A549 (cell line): ENCODE measurements around the gene SCT. TPM values are rescaled to one million over a fixed set of nuclear protein-coding genes. Genes with fewer than 3 reads are reported as not detected.

Source experiments
- ATAC-seq, 2 experiments: fragments of 200-7000 bp in 1 of 2; fragments of >200 bp in 1 of 2; cut with Nextera tagmentation in 1 of 2; cut with Tn5 transposase in 1 of 2; 3 replicates each; pipeline versions ENCODE4 v1.8.0 to v1.9.1; 2018 to 2020; ENCODE audit warnings: mild to moderate bottlenecking in 1 of 2, moderate library complexity in 1 of 2
- CTCF ChIA-PET: fragments of 300-600 bp; sonication (Branson Sonifier 250); formaldehyde crosslinking; extraction: SDS; loops from one replicate; lab custom pipeline; 2021; ENCODE audit warnings: antibody characterized with exemption, inconsistent platforms; lab: Yijun Ruan, JAX
- POLR2A ChIA-PET: fragments of 350-600 bp; formaldehyde crosslinking; extraction: SDS; loops from one replicate; lab custom pipeline; 2021; ENCODE audit warnings: antibody characterized with exemption, inconsistent platforms; lab: Yijun Ruan, JAX
- DNase-seq, 2 experiments: peaks; one replicate each; pipeline versions ENCODE4 v3.0.0 to v3.0.0-alpha.2; 2011 to 2016; ENCODE audit warnings: low read depth in 1 of 2, low spot score in 1 of 2
- FAIRE-seq: peaks from 2 replicates; lab custom pipeline; 2011; peaks lifted over from hg19 to GRCh38; lab: Jason Lieb, UNC
- H3K27ac ChIP-seq, 2 experiments: fragments of >200 bp; sonication (Bioruptor Twin); formaldehyde crosslinking; 3 replicates each; pipeline ENCODE4 v1.5.1; 2016 to 2017
- H3K4me1 ChIP-seq: fragments of >200 bp; sonication (Bioruptor Twin); formaldehyde crosslinking; 3 replicates; pipeline ENCODE4 v1.6.1; 2016
- H3K4me2 ChIP-seq: fragments of >200 bp; sonication (Bioruptor Twin); formaldehyde crosslinking; 3 replicates; pipeline ENCODE4 v1.6.1; 2016
- H3K4me3 ChIP-seq: fragments of >200 bp; sonication (Bioruptor Twin); formaldehyde crosslinking; 3 replicates; pipeline ENCODE4 v1.5.1; 2016
- H3K9me3 ChIP-seq: fragments of >200 bp; sonication (Bioruptor Twin); formaldehyde crosslinking; 3 replicates; pipeline ENCODE4 v1.6.1; 2016
- CBX2 ChIP-seq: fragments of 200-600 bp; sonication (generic); IDR thresholded peaks from 2 replicates; pipeline ENCODE4 v1.6.1; 2016; ENCODE audit warnings: low read depth, mild to moderate bottlenecking, borderline replicate concordance
- CBX8 ChIP-seq: fragments of 200-600 bp; sonication (generic); IDR thresholded peaks from 2 replicates; pipeline ENCODE4 v1.6.1; 2016
- CEBPB ChIP-seq, 2 experiments: fragments of >200 bp in 1 of 2; sonication (Bioruptor Twin) in 1 of 2; formaldehyde crosslinking in 1 of 2; IDR thresholded peaks; 2 replicates each; pipeline ENCODE4 v1.6.1; 2012 to 2016
- CHD2 ChIP-seq: fragments of 150-350 bp; IDR thresholded peaks from 2 replicates; pipeline ENCODE4 v1.6.1; 2014; ENCODE audit warnings: low read length; ENCODE audit not compliant: partially characterized antibody
- CHD4 ChIP-seq: fragments of 200-600 bp; sonication (generic); IDR thresholded peaks from 2 replicates; pipeline ENCODE4 v1.6.1; 2016; ENCODE audit warnings: antibody characterized with exemption, mild to moderate bottlenecking, borderline replicate concordance
- EHF ChIP-seq: fragments of 250-450 bp; sonication (Bioruptor Pico); IDR thresholded peaks from 2 replicates; pipeline ENCODE4 v1.5.0; 2020; ENCODE audit warnings: mild to moderate bottlenecking
- EHMT2 ChIP-seq: fragments of 200-600 bp; sonication (generic); IDR thresholded peaks from 2 replicates; pipeline ENCODE4 v1.6.1; 2016; ENCODE audit warnings: antibody characterized with exemption, low read depth, mild to moderate bottlenecking, moderate library complexity
- EP300 ChIP-seq, 2 experiments: fragments of >200 bp; sonication (Bioruptor Twin); formaldehyde crosslinking; IDR thresholded peaks; 2 replicates in 1 of 2; 3 replicates in 1 of 2; pipeline ENCODE4 v1.6.1; 2016 to 2017
- FOSL2 ChIP-seq, 2 experiments: fragments of 450-650 bp in 1 of 2; fragments of >200 bp in 1 of 2; sonication (Bioruptor Twin) in 1 of 2; formaldehyde crosslinking; IDR thresholded peaks; 2 replicates each; pipeline versions ENCODE4 v1.5.0 to v1.6.1; 2016 to 2020; ENCODE audit warnings: mild to moderate bottlenecking in 1 of 2, moderate library complexity in 1 of 2
- HDAC2 ChIP-seq: fragments of 200-600 bp; sonication (generic); IDR thresholded peaks from 2 replicates; pipeline ENCODE4 v1.6.1; 2016
- HEYL ChIP-seq: fragments of 250-450 bp; sonication (Bioruptor Pico); IDR thresholded peaks from 2 replicates; pipeline ENCODE4 v1.8.0; 2021; ENCODE audit warnings: mild to moderate bottlenecking, moderate library complexity
- HOXA7 ChIP-seq: fragments of 250-450 bp; sonication (Bioruptor Pico); IDR thresholded peaks from 2 replicates; pipeline ENCODE4 v1.5.0; 2020; ENCODE audit warnings: mild to moderate bottlenecking, moderate library complexity
- HOXB13 ChIP-seq: fragments of 250-450 bp; sonication (Bioruptor Pico); IDR thresholded peaks from 2 replicates; pipeline ENCODE4 v1.5.0; 2020; ENCODE audit warnings: low read depth, mild to moderate bottlenecking, moderate library complexity
- HOXB5 ChIP-seq: fragments of 250-450 bp; sonication (Bioruptor Pico); IDR thresholded peaks from 2 replicates; pipeline ENCODE4 v1.5.0; 2020; ENCODE audit warnings: mild to moderate bottlenecking, moderate library complexity
- KDM5A ChIP-seq: fragments of 200-600 bp; sonication (generic); IDR thresholded peaks from 2 replicates; pipeline ENCODE4 v1.6.1; 2016; ENCODE audit warnings: antibody characterized with exemption, mild to moderate bottlenecking
- MAZ ChIP-seq: fragments of 150-350 bp; IDR thresholded peaks from 2 replicates; pipeline ENCODE4 v1.6.1; 2014; ENCODE audit warnings: antibody characterized with exemption, low read depth, low read length, borderline replicate concordance
- NPAS2 ChIP-seq: fragments of 250-450 bp; sonication (Bioruptor Pico); IDR thresholded peaks from 2 replicates; pipeline ENCODE4 v1.8.0; 2022; ENCODE audit warnings: mild to moderate bottlenecking, moderate library complexity, borderline replicate concordance
- NR3C1 ChIP-seq: fragments of >200 bp; sonication (Bioruptor Twin); formaldehyde crosslinking; IDR thresholded peaks from 3 replicates; pipeline ENCODE4 v1.6.1; 2017
- PHF8 ChIP-seq: fragments of 200-600 bp; sonication (generic); IDR thresholded peaks from 2 replicates; pipeline ENCODE4 v1.6.1; 2016; ENCODE audit warnings: low read depth, mild to moderate bottlenecking, antibody characterized with exemption, moderate library complexity, borderline replicate concordance
- POLR2A ChIP-seq: IDR thresholded peaks from 2 replicates; pipeline ENCODE4 v1.6.1; 2012; ENCODE audit warnings: mild to moderate bottlenecking, low read length
- RAD21 ChIP-seq, 2 experiments: fragments of >200 bp in 1 of 2; sonication (Bioruptor Twin) in 1 of 2; formaldehyde crosslinking in 1 of 2; IDR thresholded peaks in 1 of 2; conservative IDR thresholded peaks in 1 of 2; 2 replicates in 1 of 2; 3 replicates in 1 of 2; pipeline ENCODE4 v1.6.1; 2012 to 2018; ENCODE audit warnings: inconsistent platforms in 1 of 2
- RCOR1 ChIP-seq: fragments of 150-350 bp; IDR thresholded peaks from 2 replicates; pipeline ENCODE4 v1.6.1; 2014; ENCODE audit warnings: antibody characterized with exemption, low read length, low read depth
- SREBF2 ChIP-seq: fragments of 450-650 bp; IDR thresholded peaks from 2 replicates; pipeline ENCODE4 v1.6.1; 2014; ENCODE audit warnings: mild to moderate bottlenecking, moderate library complexity
- TFCP2L1 ChIP-seq: fragments of 250-450 bp; sonication (Bioruptor Pico); IDR thresholded peaks from 2 replicates; pipeline ENCODE4 v1.5.0; 2021; ENCODE audit warnings: mild to moderate bottlenecking
- TP53 ChIP-seq: fragments of 250-450 bp; sonication (Bioruptor Pico); IDR thresholded peaks from 2 replicates; pipeline ENCODE4 v1.5.0; 2021; ENCODE audit warnings: mild to moderate bottlenecking, moderate library complexity
- ZC3H11A ChIP-seq: fragments of 450-650 bp; IDR thresholded peaks from 2 replicates; pipeline ENCODE4 v1.6.1; 2014; ENCODE audit warnings: antibody characterized with exemption, mild to moderate bottlenecking
- ZFP36 ChIP-seq: fragments of 450-650 bp; IDR thresholded peaks from 2 replicates; pipeline ENCODE4 v1.6.1; 2014; ENCODE audit warnings: borderline replicate concordance; ENCODE audit not compliant: partially characterized antibody
- ZNF302 ChIP-seq: fragments of 250-450 bp; sonication (Bioruptor Pico); IDR thresholded peaks from 2 replicates; pipeline ENCODE4 v1.9.0; 2021; ENCODE audit warnings: inconsistent platforms, mild to moderate bottlenecking, moderate library complexity
- ZSCAN20 ChIP-seq: fragments of 250-450 bp; sonication (Bioruptor Pico); IDR thresholded peaks from 2 replicates; pipeline ENCODE4 v1.8.0; 2022; ENCODE audit warnings: mild to moderate bottlenecking, moderate library complexity
- WGBS: methylation state at CpG from one replicate; pipeline ENCODE4 v1.1.6; 2017; ENCODE audit errors: missing lambda C conversion rate; 5-methylcytosine and 5-hydroxymethylcytosine counted together
- polyA plus RNA-seq, 4 experiments: library from polyadenylated mRNA; depleted of rRNA in 3 of 4; stranded (reverse); fragments of >200 nt; fragmentation: RNase III in 1 of 4; extraction: RNeasy Plus Mini Kit Qiagen cat#74134 plus additional on column Dnase treatment in 1 of 4; gene quantifications; 2 replicates in 3 of 4; 3 replicates in 1 of 4; pipeline ENCODE4 v1.2.3, GENCODE V29; 2011 to 2017
- TF ChIP-seq, protein P1 (sequence below): fragments of 250-450 bp; sonication (Bioruptor Pico); IDR thresholded peaks from 2 replicates; pipeline ENCODE4 v1.5.0; 2021; ENCODE audit warnings: mild to moderate bottlenecking, moderate library complexity, borderline replicate concordance

SCT gene
- polyA plus RNA-seq, 2 of the 4 experiments (the other 2 are of a cell fraction), result not detected

GRCh38 chr11:587978-588380, 39.0 kb downstream of the SCT start:
- DNase-seq, result peak; percentile 54 to 73
- TF ChIP-seq HOXB5 (no peak), HOXB13 (no peak), MAZ (no peak), FOSL2 (IDR thresholded peaks at IDR 0.05) (peak; percentile 65; the same call in 1 of the 2 replicates), FOSL2 (CRISPR knock-in tag; IDR thresholded peaks at IDR 0.05) (peak; percentile 77), CEBPB (IDR thresholded peaks at IDR 0.05) (0 out of 4 replicates have a peak, but pooled peaks have one; percentile 14 to 28), ZNF302 (no peak), ZFP36 (no peak)
- TF ChIP-seq, protein P1, sequence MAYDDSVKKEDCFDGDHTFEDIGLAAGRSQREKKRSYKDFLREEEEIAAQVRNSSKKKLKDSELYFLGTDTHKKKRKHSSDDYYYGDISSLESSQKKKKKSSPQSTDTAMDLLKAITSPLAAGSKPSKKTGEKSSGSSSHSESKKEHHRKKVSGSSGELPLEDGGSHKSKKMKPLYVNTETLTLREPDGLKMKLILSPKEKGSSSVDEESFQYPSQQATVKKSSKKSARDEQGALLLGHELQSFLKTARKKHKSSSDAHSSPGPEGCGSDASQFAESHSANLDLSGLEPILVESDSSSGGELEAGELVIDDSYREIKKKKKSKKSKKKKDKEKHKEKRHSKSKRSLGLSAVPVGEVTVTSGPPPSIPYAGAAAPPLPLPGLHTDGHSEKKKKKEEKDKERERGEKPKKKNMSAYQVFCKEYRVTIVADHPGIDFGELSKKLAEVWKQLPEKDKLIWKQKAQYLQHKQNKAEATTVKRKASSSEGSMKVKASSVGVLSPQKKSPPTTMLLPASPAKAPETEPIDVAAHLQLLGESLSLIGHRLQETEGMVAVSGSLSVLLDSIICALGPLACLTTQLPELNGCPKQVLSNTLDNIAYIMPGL (CRISPR knock-in tag), result no peak
- H3K4me2 ChIP-seq, result peak overlapping the region; percentile 57
- FAIRE-seq, result no peak
- 14% methylated on average over 6 of the region's 6 CpGs for WGBS
- ChIA-PET POLR2A (interaction anchor here (0.9 kb wide), 1 partner anchor 12 kb away, joined by 5 read pairs; the partner anchor contains the start of gene PHRF1), CTCF (interaction anchor here (1.2 to 1.7 kb wide), 3 partner anchors 13 to 33 kb away, joined by 3 to 6 read pairs (median 6); no protein-coding TSS in a partner anchor)
- no peaks in the 10 kb centered on the region for H3K9me3 ChIP-seq
- peaks cover 23% of the 10 kb centered on the region for H3K4me1 ChIP-seq
- no peak overlapping the region for H3K4me3 ChIP-seq
- H3K27ac ChIP-seq, result peak overlapping the region; percentile 77 to 82
- peak; percentile 87 to 94 for ATAC-seq

GRCh38 chr11:587546-587945, 39.4 kb downstream of the SCT start:
- peak; percentile 44; a peak in 5 of 6 replicates for ATAC-seq
- TF ChIP-seq NR3C1, result no peak
- TF ChIP-seq CBX8, result no peak
- TF ChIP-seq CHD2, result no peak
- no peak for TF ChIP-seq RAD21 (conservative IDR thresholded peaks at IDR 0.05 in 1 of 2, IDR thresholded peaks at IDR 0.05 in 1 of 2)
- no peak for TF ChIP-seq FOSL2 (IDR thresholded peaks at IDR 0.05)
- no peak for TF ChIP-seq FOSL2 (CRISPR knock-in tag; IDR thresholded peaks at IDR 0.05)
- TF ChIP-seq ZFP36, result no peak
- no peak for TF ChIP-seq EHF (CRISPR knock-in tag)
- no peak for TF ChIP-seq PHF8
- TF ChIP-seq HEYL (CRISPR knock-in tag), result no peak
- TF ChIP-seq KDM5A, result no peak
- TF ChIP-seq TFCP2L1 (CRISPR knock-in tag), result no peak
- TF ChIP-seq, all 56 proteins: peak for 0
- H3K9me3 ChIP-seq, result no peaks in the 10 kb centered on the region
- CTCF ChIA-PET, result interaction anchor here (1.2 to 1.7 kb wide), 3 partner anchors 14 to 33 kb away, joined by 4 to 6 read pairs (median 6); no protein-coding TSS in a partner anchor
- WGBS, result 69% methylated on average over 8 of the region's 8 CpGs
- FAIRE-seq (no peak), DNase-seq (no peak)
- H3K27ac ChIP-seq, result peak overlapping the region; percentile 77 to 82; a peak in 5 of 6 replicates
- H3K4me2 ChIP-seq, result peak overlapping the region; percentile 57
- peaks cover 23% of the 10 kb centered on the region for H3K4me1 ChIP-seq
- POLR2A ChIA-PET, result interaction anchor here (0.9 kb wide), 1 partner anchor 12 kb away, joined by 5 read pairs; the partner anchor contains the start of gene PHRF1
- H3K4me3 ChIP-seq, result no peak overlapping the region

- DNase-seq (no peak), FAIRE-seq (no peak), ATAC-seq (peak; percentile 24 to 26; a peak in 3 of 6 replicates)
- Histone ChIP-seq H3K4me2 (no peak overlapping the region), H3K27ac (peak overlapping the region; percentile 77 to 82; a peak in 3 of 6 replicates), H3K4me3 (no peak overlapping the region), H3K9me3 (no peaks in the 10 kb centered on the region), H3K4me1 (peaks cover 23% of the 10 kb centered on the region)
- no peak for TF ChIP-seq EP300 (IDR thresholded peaks at IDR 0.05)
- no peak for TF ChIP-seq HDAC2
- TF ChIP-seq HOXB5, result no peak
- TF ChIP-seq CHD4, result no peak
- no peak for TF ChIP-seq POLR2A
- TF ChIP-seq TFCP2L1 (CRISPR knock-in tag), result no peak
- no peak for TF ChIP-seq HOXA7 (CRISPR knock-in tag)
- no peak for TF ChIP-seq EHMT2
- TF ChIP-seq CBX2, result no peak
- TF ChIP-seq RCOR1, result no peak
- TF ChIP-seq NR3C1, result no peak
- TF ChIP-seq ZSCAN20 (CRISPR knock-in tag), result no peak
- no peak for TF ChIP-seq TP53 (CRISPR knock-in tag)
- TF ChIP-seq, protein P1 (CRISPR knock-in tag), result no peak
- no peak for TF ChIP-seq SREBF2
- TF ChIP-seq ZC3H11A, result no peak
- no peak for TF ChIP-seq NPAS2 (CRISPR knock-in tag)
- 90% methylated on average over 32 of the region's 32 CpGs for WGBS
- POLR2A ChIA-PET, result no interaction called here
- CTCF ChIA-PET, result interaction anchor here (1.7 kb wide), 1 partner anchor 19 kb away, joined by 4 read pairs; no protein-coding TSS in a partner anchor
These were observed 40.3 kb downstream of the SCT start for GRCh38 chr11:586376-587316.
